HG02870 (cell line): Measurements from ENCODE around the gene KLK2.

Source experiments
- ATAC-seq: cut with Tn5 transposase; IDR thresholded peaks from one replicate; pipeline ENCODE4 v1.9.1; 2021; ENCODE audit warnings: mild to moderate bottlenecking, moderate library complexity; ENCODE audit not compliant: unreplicated experiment

KLK2 gene

DNA sequence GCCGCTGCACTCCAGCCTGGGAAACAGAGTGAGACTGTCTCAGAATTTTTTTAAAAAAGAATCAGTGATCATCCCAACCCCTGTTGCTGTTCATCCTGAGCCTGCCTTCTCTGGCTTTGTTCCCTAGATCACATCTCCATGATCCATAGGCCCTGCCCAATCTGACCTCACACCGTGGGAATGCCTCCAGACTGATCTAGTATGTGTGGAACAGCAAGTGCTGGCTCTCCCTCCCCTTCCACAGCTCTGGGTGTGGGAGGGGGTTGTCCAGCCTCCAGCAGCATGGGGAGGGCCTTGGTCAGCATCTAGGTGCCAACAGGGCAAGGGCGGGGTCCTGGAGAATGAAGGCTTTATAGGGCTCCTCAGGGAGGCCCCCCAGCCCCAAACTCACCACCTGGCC, at the start of gene KLK2:
TSS of gene KLK2 (plus strand) at position 384 of the 400 bp plus-strand sequence. CDS start 35 bp downstream, outside the sequence.
- no peak for ATAC-seq

DNA sequence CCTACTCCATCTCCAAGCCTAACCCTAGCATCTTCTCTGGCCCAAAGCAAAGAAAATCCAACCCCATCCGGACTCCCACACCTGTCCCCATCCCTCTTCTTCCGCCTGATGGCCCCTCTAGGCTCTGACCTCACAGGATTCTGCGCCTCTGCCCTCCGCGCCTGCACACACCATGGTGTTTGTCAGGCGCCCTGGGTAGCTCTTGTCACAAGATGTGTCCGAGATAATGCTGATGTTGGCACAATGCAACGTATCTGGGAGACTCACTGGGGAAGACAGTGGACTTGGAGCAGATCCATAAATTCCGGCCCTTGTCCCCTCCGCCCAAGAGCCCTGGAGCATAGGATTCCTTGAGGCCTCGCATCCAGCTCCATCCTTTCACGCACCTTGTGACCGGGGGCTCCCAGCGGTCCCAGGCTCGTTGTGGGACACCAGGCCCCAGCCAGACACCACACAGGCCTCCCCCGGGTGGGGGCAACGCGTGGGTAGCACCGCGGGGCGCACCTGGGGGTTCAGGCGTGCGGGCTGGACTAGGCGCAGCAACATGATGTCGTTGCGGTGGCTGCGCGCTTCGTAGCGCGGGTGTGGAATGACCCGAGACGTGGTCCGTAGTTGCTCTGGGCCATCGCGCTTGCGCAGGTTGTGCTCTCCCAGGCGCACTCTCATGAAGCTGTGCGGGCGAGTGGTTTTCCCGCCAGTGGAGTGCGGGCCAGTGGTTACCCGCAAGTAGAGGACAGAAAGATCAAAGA, 46.6 kb upstream of the KLK2 start:
- ATAC-seq = no peak

GRCh38 chr19:50827476-50827875, 45.8 kb upstream of the KLK2 start:
- no peak for ATAC-seq

- ATAC-seq = no peak
Measured at GRCh38 chr19:50829801-50830200, 43.4 kb upstream of the KLK2 start.

DNA sequence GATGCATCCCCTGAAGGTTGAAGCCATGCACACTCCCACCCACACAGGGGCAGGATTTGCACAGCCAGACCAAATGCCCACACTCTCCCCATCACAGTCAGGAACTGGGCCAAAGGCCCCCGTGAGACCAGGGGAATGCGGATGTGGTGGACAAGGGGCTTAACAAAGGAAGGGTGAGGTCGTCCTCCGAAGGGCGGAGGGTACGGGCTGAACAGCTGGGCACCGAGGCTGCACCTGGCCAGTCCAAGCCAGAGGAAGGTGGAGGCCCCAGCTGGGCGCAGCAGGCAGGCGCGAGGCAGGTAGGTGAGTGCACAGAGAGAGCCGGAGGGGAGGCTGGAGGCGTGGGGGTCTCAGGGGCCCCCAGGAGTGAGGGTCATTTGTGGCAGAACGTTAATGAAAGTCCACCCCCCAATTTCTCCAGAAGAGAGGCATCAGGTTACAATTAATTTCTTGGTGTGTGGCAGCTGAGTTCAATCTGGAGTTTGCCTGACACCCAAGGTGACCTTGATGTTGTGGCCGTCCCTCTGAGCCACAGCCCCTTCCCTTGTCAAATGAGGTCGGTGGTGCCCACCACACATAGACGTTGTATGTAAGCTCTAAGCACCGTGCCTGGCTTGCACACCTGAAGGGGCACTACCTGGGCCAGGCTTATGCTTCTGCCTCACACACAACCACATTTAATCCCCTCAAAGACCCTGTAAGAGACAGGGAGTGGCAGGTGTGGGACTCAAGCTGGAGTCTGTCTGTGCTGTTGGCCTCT, 42.8 kb upstream of the KLK2 start:
- ATAC-seq = no peak

DNA sequence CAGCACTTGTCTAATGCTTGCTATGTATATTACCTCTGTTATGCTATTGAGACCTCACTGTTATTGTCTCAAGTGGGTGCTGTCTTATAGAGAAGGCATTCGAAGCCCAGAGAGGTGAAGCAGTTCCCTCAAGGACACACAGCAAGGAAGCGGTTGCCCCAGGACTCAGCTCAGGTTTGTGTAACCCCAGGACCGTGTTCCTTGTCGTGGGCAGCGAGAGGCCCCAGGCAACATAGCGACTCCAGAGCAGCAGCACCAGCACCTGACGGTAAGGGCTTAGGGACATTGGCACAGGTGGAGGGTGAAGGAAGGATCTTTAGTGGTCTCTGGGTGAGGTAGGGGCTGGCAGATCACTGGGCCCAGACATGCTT, 42.2 kb upstream of the KLK2 start:
- no peak for ATAC-seq

DNA sequence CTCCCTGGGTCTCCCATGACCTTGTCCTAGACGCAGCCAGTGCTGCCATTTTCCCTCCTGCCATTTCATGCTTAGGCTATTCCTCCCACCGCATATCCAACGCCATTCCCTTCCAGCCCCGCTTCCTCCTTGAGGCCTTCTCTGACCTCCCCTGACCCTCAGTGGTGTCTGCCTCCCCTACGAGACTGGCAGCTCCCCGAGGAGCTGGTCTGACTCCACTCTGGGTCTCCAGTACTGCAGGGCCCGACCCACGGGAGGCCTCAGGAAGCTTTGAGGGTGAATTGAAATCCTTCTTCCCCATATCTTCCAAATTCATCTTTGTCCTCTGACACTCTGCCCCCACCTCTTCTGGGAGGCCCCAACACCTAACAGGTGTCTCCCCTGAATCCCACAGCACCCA, 40.6 kb upstream of the KLK2 start:
- ATAC-seq = no peak

DNA sequence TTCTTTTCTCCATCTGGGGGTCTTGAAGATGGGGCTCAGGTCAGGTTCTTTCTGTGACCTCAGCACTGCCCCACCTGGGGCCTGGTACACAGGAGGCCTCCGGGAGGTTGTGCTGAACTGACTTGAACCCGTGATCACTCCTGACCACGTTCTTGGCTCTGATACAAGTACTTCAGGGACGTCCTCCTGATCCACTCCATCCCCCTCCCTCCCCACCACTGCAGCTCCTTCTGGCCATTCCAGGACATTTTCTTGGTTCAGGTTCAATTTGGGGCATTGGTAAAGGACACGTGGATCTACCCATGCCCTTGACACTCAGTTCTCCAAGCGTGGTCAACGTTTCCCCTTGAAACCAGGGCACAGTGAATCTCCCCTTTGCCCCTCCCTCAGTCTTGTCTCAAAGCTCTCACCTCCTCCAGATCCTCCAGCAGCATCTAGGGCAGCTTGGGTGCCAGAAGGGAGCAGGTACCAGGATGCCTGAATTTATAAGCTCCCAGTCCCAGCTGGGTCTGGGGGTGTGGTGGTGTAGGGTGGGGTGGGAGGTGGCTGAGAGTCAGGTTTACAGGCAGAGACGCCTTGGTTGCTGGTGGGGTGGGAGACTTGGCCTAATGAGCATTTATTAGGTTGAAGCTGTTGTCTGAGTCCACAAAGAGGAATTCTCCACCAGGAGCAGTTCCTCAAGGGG, 40.0 kb upstream of the KLK2 start, which contains the start of gene KLK15:
TSS of gene KLK15 (minus strand) at position 458 of the 685 bp plus-strand sequence. CDS start 2,082 bp downstream, outside the sequence.
- ATAC-seq = no peak

GRCh38 chr19:50833802-50834167, 39.5 kb upstream of the KLK2 start:
- no peak for ATAC-seq

DNA sequence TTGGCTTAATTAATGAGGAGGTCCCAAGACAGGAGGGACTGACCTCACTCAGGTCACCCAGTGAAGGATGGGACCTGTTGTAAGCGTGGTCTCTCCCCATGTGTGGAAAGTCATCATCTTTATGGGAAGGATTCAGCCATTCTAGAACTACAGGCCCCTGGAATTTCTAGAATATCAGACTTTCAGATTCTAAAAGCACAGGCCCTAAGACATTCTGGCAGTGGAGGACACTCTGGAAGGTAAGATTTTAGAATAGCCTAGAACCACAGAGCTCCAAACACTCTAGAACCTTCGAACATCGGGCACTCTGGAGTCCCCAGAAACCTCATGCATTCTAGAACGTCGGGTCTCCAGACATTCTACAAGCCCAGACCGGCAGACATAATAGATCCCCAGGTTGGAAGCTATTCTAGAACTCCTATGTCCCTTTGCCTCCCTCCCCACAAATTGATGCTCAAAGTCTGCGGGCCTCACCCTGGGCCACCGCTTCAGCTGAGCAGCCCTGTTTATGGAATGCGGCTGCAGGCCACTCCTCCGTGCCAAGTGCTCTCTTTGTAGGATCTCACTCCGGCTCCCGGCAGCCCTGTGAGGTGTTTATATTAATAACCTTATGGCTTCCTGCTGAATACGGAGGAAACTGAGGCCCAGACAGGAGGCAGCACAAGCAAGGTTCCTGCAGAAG, 38.0 kb upstream of the KLK2 start:
- no peak for ATAC-seq

DNA sequence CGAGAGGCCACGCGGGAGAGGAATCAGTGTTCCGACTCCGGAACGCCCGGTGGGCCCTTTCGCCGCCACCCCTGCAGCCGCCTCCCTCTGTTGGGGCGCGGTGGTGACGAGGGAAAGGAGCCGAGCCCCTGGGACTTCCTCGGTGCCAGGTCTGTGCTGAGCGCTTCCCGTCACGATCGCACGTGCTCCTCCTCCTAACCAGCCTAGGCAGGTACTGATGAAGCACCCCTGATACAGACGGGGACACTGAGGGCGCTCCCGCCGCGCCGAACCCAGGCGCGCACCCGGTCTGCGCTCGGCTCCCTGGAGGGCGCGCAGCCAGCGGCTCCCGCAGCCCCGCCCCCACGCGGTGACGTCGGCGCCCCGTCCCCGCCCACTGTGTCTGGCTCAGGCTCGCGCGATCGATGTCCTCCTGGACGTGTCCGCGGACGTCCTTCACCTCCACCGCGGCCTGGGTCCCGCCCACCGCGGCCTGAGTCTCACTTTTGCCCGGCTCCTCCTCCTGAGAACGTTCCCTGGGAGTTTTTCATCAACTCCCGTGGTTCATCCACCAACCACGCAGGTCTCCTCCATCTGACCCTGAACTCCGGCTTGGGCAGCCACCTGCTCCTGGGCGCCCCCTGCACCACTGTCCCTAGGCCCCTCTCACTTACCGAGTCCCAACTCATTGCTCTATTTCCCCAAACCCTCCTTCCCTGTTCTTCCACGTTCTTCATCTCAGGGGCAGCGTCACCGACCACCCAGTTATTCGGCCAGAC, 37.3 kb upstream of the KLK2 start:
- peak; percentile 63 for ATAC-seq

GRCh38 chr19:50836543-50837195, 36.6 kb upstream of the KLK2 start:
- no peak for ATAC-seq

GRCh38 chr19:50837300-50837699, 35.9 kb upstream of the KLK2 start:
- no peak for ATAC-seq

DNA sequence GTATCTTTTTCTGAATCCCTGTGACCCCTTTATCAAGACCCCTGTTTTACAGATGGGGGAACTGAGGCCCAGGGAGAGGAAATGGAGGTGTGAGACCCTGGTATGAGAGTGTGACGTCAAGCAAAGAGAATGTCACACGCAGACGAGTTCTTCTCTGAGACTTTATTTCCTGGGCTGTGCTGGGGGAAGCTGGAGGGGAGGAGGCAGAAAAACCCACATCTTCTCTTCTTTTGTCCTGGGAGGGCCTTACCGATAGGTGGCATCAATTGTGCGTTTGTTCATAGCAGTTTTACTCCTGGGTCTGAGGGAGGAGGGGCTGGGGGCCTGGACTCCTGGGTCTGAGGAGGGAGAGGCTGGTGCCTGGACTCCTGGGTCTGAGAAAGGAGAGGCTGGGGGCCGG, 35.0 kb upstream of the KLK2 start:
- ATAC-seq = no peak

DNA sequence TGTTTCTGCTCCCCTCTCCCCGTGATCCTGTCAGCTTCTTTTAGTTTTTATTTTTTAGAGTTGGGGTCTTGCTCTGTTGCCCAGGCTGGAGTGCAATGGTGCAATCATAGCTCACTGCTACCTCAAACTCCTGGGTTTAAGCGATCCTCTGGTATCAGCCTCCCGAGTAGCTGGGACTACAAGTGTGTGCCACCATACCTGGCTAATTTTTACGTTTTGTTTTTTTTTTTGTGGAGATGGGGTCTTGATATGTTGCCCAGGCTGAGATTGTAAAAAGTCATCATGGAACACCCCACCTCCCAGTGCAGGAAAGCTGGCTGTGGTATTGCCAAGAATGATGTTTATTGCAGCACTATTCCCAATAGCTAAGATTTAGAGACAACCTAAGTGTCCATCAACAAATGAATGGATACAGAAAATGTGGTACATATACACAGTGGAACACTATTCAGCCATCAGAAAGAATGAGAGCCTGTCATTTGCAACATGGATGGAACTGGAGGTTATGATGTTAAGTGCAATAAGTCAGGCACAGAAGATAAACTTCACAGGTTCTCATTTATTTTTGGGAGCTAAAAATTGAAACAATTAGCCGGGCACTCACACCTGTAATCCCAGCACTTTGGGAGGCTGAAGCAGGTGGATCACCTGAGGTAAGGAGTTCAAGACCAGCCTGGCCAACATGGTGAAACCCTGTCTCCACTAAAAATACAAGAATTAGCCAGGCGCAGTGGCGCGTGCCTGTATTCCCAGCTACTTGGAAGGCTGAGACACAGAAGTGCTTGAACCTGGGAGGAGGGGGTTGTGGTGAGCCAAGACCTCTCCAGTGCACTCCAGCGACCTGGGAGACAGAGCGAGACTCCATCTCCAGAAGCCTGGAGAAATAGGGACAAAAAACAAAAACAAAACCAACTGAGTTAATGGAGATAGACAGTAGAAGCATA, 33.3 kb upstream of the KLK2 start:
- ATAC-seq = no peak

- ATAC-seq = no peak
Measured at GRCh38 chr19:50842130-50842529, 31.1 kb upstream of the KLK2 start.

GRCh38 chr19:50843205-50843604, 30.0 kb upstream of the KLK2 start:
- no peak for ATAC-seq

- no peak for ATAC-seq
Measured at GRCh38 chr19:50843701-50844221, 29.5 kb upstream of the KLK2 start.
